Lower leg skin (tissue), 4 donors: ENCODE measurements around the gene TRIM15. TPM values are rescaled to one million over a fixed set of nuclear protein-coding genes. Genes with fewer than 3 reads are reported as not detected.
"Not testable (repeated sequence)": the region's sequence is repeated elsewhere in the genome, so short reads cannot be mapped to it uniquely, and the experiment has no call there.

Experiments used
- DNase-seq, 2 donors: peaks; one replicate each; pipeline ENCODE4 v3.0.0-alpha.2; 2019; ENCODE audit warnings: low spot score in 2 of 2
- H3K4me3 ChIP-seq: fragments of 200-600 bp; sonication (generic); 2 replicates; pipeline ENCODE4 v1.5.1; 2017; ENCODE audit warnings: mild to moderate bottlenecking, low read depth; ENCODE audit not compliant: poor library complexity, severe bottlenecking
- POLR2A ChIP-seq, 2 donors: fragments of 450-650 bp; IDR thresholded peaks; one replicate each; pipeline ENCODE4 v1.6.1; 2016 to 2017; ENCODE audit warnings: antibody characterized with exemption in 2 of 2, mild to moderate bottlenecking in 1 of 2, moderate library complexity in 1 of 2
- WGBS, 2 donors: methylation state at CpG; one replicate each; pipeline ENCODE4 v1.1.5; 2018; 5-methylcytosine and 5-hydroxymethylcytosine counted together
- intact Hi-C: fragments of 100-400 bp; cut with DNase I; formaldehyde crosslinking; loops from one replicate; pipeline ENCODE4 v1.15.0; 2023; ENCODE audit warnings: low total_unique reads
- total RNA-seq, 4 donors: library from RNA; depleted of rRNA; stranded (reverse); fragments of >200 nt; gene quantifications; one replicate each; pipeline ENCODE4 v1.1.0, GENCODE V29; 2016
- TF ChIP-seq, protein P1 (sequence below), 3 donors: fragments of 450-650 bp; IDR thresholded peaks; one replicate each; pipeline ENCODE4 v1.5.1; 2016; ENCODE audit warnings: antibody characterized with exemption in 3 of 3, mild to moderate bottlenecking in 3 of 3, moderate library complexity in 2 of 3

Gene TRIM15
- 1 to 10 TPM in 3 of 4 donors, under 1 TPM in 1; 0.98 to 4.3 (median 1.1) TPM for total RNA-seq

DNA sequence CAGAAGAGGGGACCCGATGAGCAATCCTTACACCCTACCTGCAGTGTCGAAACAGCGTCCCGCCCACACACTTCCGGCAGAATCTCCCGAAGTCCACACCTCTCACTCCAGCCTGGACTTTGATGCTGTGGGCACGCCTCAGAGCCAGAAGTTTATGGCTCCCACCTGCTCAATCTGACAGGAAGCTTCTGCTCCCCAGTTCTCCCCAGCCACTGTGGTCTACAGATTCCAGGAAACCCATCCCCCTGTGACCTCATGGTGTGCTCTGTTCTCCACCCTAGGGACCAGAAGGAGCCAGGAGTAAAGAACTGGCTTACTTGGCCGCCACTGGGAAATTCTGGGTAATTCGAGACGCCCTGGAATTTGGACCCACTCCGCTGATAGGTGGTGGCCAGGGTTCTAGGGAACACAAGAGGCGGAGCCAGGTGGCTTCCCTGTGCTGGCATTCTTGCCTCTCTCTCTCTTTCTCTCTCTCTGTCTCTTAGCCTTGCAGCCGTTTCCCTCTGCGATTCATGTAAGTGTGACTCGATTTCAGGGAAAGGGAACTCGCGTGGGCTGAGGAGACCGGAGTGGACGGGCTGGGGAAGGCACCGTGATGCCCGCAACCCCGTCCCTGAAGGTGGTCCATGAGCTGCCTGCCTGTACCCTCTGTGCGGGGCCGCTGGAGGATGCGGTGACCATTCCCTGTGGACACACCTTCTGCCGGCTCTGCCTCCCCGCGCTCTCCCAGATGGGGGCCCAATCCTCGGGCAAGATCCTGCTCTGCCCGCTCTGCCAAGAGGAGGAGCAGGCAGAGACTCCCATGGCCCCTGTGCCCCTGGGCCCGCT, at the start of gene TRIM15:
Gene TRIM15, plus strand, starts transcription at position 457 of the 828 bp plus-strand sequence. Its CDS starts 139 bp downstream, at position 596.
- intact Hi-C loops: no loop called here
- no peak within 1 kb of the TSS for H3K4me3 ChIP-seq
- TF ChIP-seq POLR2A (IDR thresholded peaks at IDR 0.05): no peak
- no peak for DNase-seq
- WGBS, 2 donors: 74 to 77% methylated on average over 31 of the region's 31 CpGs

DNA sequence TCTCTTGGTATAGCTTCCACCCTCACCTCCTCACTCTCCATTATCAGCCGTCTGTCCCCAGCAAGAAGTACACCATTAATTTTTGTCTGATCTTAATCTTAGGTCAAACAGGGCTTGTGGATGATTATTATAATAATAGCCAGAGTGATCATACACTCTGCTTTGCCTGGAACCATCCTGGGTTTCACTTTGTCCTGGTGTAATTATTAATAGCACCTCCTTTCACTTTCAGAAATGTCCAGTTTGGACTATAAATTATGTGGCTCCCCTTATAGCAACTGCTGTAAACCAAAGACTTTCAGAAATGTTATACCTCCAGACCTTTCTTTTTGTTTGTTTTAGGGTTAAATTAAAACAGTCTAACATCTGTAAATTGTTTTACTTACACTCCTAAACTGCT, 49.5 kb upstream of the TRIM15 start:
- WGBS, 2 donors: 65 to 74% methylated on average over 1 of the region's 1 CpG
- TF ChIP-seq, protein P1, sequence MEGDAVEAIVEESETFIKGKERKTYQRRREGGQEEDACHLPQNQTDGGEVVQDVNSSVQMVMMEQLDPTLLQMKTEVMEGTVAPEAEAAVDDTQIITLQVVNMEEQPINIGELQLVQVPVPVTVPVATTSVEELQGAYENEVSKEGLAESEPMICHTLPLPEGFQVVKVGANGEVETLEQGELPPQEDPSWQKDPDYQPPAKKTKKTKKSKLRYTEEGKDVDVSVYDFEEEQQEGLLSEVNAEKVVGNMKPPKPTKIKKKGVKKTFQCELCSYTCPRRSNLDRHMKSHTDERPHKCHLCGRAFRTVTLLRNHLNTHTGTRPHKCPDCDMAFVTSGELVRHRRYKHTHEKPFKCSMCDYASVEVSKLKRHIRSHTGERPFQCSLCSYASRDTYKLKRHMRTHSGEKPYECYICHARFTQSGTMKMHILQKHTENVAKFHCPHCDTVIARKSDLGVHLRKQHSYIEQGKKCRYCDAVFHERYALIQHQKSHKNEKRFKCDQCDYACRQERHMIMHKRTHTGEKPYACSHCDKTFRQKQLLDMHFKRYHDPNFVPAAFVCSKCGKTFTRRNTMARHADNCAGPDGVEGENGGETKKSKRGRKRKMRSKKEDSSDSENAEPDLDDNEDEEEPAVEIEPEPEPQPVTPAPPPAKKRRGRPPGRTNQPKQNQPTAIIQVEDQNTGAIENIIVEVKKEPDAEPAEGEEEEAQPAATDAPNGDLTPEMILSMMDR (IDR thresholded peaks at IDR 0.05): no peak
- TF ChIP-seq POLR2A (IDR thresholded peaks at IDR 0.05): no peak
- H3K4me3 ChIP-seq: no peak overlapping the region
- no peak for DNase-seq
- intact Hi-C loops: no loop called here

DNA sequence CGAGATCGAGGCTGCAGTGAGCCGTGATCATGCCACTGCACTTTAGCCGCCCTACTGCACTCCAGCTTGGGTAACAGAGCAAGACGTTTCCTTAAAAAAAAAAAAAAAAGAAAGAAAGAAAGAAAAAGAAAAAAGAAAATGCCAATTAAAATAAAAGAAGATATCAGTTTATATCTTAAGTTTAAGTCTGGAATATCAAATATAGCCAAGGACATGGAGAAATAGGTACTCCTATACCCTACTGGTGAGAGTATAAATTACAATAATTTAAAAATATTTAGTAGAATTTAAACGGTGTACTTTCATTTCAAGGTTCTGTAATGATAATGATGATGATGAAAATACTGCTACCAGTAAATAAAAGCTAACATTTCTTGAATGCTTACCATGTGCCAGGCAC, 46.6 kb upstream of the TRIM15 start:
- no peak overlapping the region for H3K4me3 ChIP-seq
- no peak for TF ChIP-seq POLR2A (IDR thresholded peaks at IDR 0.05)
- TF ChIP-seq, protein P1 (IDR thresholded peaks at IDR 0.05): no peak
- intact Hi-C loops: no loop called here
- no peak for DNase-seq
- 74 to 76% methylated on average over 6 of the region's 6 CpGs for WGBS, 2 donors

DNA sequence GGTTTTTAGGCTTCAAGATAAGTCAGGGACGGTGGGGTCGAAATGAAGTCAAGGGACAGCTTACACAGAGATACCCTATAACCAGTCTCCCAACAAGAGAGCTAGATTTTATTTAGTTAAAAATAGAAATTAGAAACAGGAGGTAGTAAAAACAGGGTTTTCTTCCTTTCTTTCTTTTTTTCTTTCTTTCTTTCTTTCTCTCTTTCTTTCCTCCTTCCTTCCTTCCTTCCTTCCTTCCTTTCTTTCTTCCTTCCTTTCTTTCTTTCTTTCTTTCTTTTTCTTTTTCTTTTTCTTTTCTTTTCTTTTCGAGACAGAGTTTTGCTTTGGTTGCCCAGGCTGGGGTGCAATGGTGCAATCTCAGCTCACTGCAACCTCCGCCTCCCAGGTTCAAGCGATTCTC, 44.7 kb upstream of the TRIM15 start:
- 85 to 91% methylated on average over 5 of the region's 5 CpGs for WGBS, 2 donors
- intact Hi-C loops, H3K4me3 ChIP-seq, DNase-seq: not testable (repeated sequence)

DNA sequence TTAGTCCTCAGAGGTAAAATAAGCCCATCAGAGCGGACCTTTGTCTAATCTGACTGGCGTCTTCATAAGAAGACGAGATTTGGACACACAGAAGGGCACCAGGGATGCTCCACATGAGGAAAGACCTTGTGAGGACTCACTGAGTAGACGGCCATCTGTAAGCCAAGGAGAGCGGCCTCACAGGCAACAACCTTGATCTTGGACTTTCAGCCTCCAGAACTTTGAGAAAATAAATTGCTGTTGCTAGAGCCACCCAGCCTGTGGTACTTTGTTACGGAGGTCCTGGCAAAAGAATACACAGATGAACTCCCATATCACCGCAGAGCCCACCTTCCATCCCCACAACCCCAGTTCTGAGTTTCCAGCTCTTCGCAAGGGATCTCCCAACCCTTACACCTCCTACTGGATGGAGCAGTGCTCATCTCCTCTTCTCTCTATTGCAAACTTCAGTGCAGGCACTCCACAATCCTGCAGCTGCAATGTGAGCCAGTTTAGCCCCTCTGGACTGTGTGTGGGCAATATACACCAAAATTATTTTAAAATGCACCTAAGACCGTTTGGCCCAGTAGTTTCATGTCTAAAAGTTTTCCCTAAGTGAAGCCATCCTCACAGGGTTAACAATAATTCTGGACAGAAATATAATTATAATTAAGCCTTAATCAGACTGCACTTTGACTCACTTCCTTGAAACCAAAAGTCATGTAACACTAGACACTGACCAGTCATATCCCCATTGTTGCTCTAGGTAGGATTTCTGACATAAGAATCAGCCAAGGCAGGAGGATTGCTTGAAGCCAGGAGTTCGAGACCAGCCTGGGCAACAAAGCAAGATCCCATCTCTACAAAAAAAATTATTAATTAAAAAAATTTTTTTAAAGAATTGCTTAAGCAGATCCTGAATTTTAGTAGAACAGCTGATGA, 41.6 kb upstream of the TRIM15 start:
- no peak for TF ChIP-seq POLR2A (IDR thresholded peaks at IDR 0.05)
- TF ChIP-seq, protein P1 (IDR thresholded peaks at IDR 0.05): no peak
- H3K4me3 ChIP-seq: no peak overlapping the region
- intact Hi-C loops: no loop called here
- DNase-seq: no peak
- WGBS, 2 donors: 76 to 86% methylated on average over 10 of the region's 10 CpGs

DNA sequence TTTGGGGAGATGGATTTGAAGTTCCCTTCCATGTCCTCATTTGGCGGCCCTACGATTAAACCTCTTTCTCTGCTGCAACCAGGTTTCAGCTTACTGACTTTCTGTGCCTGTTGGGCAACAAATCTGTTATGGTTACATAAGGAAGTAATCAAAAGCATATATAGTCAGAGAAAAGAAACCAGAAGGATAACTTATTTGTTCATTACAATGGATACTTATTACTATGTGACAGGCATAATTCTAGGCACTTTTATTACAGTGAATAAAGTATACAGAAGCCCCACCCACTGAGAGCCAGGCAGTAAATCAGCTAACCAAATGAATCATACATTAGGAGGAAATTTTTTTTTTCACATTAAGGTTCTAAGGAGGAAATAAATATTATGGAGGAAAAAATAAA, 40.8 kb upstream of the TRIM15 start:
- no peak overlapping the region for H3K4me3 ChIP-seq
- intact Hi-C loops: no loop called here
- TF ChIP-seq, protein P1 (IDR thresholded peaks at IDR 0.05): no peak
- no peak for TF ChIP-seq POLR2A (IDR thresholded peaks at IDR 0.05)
- WGBS, 2 donors: 23 to 24% methylated on average over 2 of the region's 2 CpGs
- DNase-seq: no peak
